Measurements from ENCODE around the gene KIAA0408. TPM values are rescaled to one million over a fixed set of nuclear protein-coding genes. Genes with fewer than 3 reads are reported as not detected.
A peak's percentile ranks its signal among the peaks of the same experiment; 100 is the strongest.

Gene KIAA0408
- polyA plus RNA-seq, 1 of the 3 experiments (the other 2 are of a cell fraction) = 4.0 TPM

DNA sequence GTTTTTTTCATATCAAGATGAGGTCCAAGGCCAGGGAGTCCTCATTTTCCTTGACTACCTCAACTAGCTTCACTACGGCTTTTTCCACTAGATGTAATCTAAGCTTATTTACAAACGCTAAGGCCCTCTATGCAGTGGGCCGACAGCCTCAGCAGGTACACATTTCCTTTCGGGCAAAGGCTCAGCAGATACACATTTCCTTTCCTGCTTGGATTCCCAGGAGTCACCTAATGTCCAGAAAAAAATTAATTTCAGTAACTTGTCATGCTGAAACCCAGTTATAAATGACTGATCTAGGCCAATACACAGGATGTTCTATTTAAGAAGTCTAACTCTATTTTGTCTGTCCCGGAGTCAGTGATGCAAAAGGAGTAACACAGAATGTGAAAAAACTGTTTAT is 7.2 kb upstream of the KIAA0408 start (continued):
- TF ChIP-seq EZH2phosphoT487 (IDR thresholded peaks at IDR 0.05; ENCODE audit: borderline replicate concordance, low read depth) (no peak), NFIC (IDR thresholded peaks at IDR 0.05; ENCODE audit: borderline replicate concordance) (no peak), GABPA (IDR thresholded peaks at IDR 0.05; ENCODE audit: low read depth) (no peak)

DNA sequence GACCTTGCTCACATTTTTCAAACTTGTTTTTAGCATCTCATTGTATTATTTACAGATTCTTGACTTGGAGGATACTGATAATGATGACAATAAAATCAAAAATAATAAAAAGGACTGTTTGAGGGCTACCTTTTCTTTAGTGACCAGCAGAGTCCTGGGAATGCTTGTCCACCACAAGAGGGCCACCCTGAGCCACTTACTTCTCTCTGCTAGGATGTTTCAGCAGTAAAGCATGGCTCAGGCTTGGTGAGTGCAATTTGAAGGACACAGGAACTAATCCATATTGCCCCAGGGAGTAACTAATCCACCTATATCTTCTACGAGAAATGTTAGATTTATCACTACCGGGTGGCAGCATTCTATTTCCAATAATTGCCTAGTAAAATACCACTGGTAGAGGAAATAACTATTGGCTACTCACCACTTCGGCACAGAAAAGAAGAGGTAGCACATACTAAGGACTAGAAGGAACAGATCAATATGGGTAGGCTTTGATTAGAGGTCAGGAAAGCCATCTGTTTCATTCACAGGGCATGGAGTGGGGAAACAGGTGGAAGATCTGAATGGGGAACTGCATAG is 5.8 kb upstream of the KIAA0408 start:
- Histone ChIP-seq H3K9me3 (no peaks in the 10 kb centered on the region), H3K27me3 (ENCODE audit: insufficient read depth) (no peaks in the 10 kb centered on the region), H2AFZ (ENCODE audit: low read depth) (no peak overlapping the region), H4K20me1 (ENCODE audit: insufficient read depth) (peaks cover 4% of the 10 kb centered on the region), H3K4me3 (ENCODE audit: low read depth in 2 of 2, low read length in 1 of 2) (no peak overlapping the region; a peak in 1 of 4 replicates), H3K4me2 (peak overlapping the region; percentile 5; the same call in 1 of the 2 replicates), H3K27ac (ENCODE audit: low read depth in 2 of 2, low read length in 1 of 2) (peak overlapping the region in 1 of 2 experiments; percentile 34; a peak in 2 of 4 replicates), H3F3A (replicated peaks; ENCODE audit: insufficient read depth) (peaks cover 10% of the 10 kb centered on the region), H3K9ac (no peak overlapping the region), H3K4me1 (ENCODE audit: control insufficient read depth in 1 of 2, insufficient read depth in 2 of 2, low read depth in 1 of 2, low read length in 1 of 2) (peaks cover 0 to 4% of the 10 kb centered on the region in 2 experiments; a peak in 1 of 4 replicates), H3K36me3 (replicated peaks in 1 of 2; ENCODE audit: control insufficient read depth in 1 of 2, insufficient read depth in 2 of 2, low read length in 1 of 2) (peaks cover 0 to 17% of the 10 kb centered on the region in 2 experiments), H3K9me2 (no peaks in the 10 kb centered on the region), H3K79me2 (ENCODE audit: insufficient read depth) (no peaks in the 10 kb centered on the region)
- ChIA-PET POLR2A (interaction anchor here (1.9 kb wide), 1 partner anchor 50 kb away, joined by 9 read pairs; no protein-coding TSS in a partner anchor), CTCF (interaction anchor here (0.7 to 7.5 kb wide), 13 partner anchors 9 to 121 kb away, joined by 3 to 67 read pairs (median 6); no protein-coding TSS in a partner anchor)
- 31% methylated on average over 3 of the region's 3 CpGs for WGBS (ENCODE audit: low lambda C conversion rate)
- DNase-seq = peak; percentile 65
- TF ChIP-seq, protein P1, sequence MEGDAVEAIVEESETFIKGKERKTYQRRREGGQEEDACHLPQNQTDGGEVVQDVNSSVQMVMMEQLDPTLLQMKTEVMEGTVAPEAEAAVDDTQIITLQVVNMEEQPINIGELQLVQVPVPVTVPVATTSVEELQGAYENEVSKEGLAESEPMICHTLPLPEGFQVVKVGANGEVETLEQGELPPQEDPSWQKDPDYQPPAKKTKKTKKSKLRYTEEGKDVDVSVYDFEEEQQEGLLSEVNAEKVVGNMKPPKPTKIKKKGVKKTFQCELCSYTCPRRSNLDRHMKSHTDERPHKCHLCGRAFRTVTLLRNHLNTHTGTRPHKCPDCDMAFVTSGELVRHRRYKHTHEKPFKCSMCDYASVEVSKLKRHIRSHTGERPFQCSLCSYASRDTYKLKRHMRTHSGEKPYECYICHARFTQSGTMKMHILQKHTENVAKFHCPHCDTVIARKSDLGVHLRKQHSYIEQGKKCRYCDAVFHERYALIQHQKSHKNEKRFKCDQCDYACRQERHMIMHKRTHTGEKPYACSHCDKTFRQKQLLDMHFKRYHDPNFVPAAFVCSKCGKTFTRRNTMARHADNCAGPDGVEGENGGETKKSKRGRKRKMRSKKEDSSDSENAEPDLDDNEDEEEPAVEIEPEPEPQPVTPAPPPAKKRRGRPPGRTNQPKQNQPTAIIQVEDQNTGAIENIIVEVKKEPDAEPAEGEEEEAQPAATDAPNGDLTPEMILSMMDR (IDR thresholded peaks at IDR 0.05) = peak; percentile 96
- TF ChIP-seq TAF1 (IDR thresholded peaks at IDR 0.05; ENCODE audit: borderline replicate concordance, low read depth, low read length) (no peak), CHD2 (IDR thresholded peaks at IDR 0.05; ENCODE audit: low read length, partially characterized antibody) (peak; percentile 15), SMC3 (IDR thresholded peaks at IDR 0.05; ENCODE audit: low read depth, low read length) (peak; percentile 89), MXI1 (IDR thresholded peaks at IDR 0.05; ENCODE audit: low read depth, low read length) (peak; percentile 49; the same call in 1 of the 2 replicates), RAD21 (IDR thresholded peaks at IDR 0.05; ENCODE audit: low read length) (peak; percentile 77)

DNA sequence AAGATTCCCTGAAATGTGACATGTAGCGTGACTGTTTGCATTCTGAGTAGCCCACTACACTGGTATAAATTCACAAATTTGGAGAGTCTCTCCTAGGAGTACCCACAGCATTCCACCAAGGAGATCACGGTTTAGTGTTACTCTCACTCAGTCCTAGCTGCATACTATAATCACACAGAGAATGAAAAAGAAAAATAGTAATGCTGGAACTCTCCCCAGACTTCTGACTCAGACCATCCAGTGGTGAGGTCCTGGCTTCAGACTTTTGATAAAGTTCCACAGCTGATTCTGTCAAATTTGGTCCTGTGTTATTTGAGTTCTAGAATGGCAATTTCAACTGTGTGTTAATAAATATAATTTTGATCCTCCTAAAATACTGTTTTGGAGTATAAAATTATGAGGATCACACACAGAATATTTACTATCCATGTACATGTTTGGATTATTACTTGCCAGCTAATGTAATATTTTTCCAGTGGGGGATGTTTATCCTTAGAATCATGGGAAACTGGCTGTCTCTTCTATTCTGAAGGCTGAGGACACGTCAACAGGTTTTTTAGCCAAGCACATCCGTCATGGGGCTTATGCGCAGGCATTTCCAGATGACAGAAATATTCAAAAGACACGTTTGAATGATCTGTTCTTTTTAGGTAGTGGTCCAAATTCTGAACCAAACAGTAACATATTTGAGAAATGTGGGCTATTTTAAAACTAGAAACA is 5.1 kb upstream of the KIAA0408 start:
- H3K27me3 ChIP-seq (ENCODE audit: insufficient read depth) = no peaks in the 10 kb centered on the region
- H3K4me3 ChIP-seq (ENCODE audit: low read depth in 2 of 2, low read length in 1 of 2) = no peak overlapping the region; a peak in 1 of 4 replicates
- peak overlapping the region in 1 of 2 experiments; percentile 34; a peak in 2 of 4 replicates for H3K27ac ChIP-seq (ENCODE audit: low read depth in 2 of 2, low read length in 1 of 2)
- peaks cover 4% of the 10 kb centered on the region for H4K20me1 ChIP-seq (ENCODE audit: insufficient read depth)
- H2AFZ ChIP-seq (ENCODE audit: low read depth) = no peak overlapping the region
- CTCF ChIA-PET = interaction anchor here (0.8 to 7.5 kb wide), 11 partner anchors 10 to 162 kb away, joined by 3 to 67 read pairs (median 5); no protein-coding TSS in a partner anchor
- DNase-seq = no peak
- H3K79me2 ChIP-seq (ENCODE audit: insufficient read depth) = no peaks in the 10 kb centered on the region
- H3F3A ChIP-seq (replicated peaks; ENCODE audit: insufficient read depth) = peaks cover 10% of the 10 kb centered on the region
- TF ChIP-seq FOSL2 (IDR thresholded peaks at IDR 0.05; ENCODE audit: borderline replicate concordance, low read depth) = peak; percentile 2; the same call in 1 of the 2 replicates
- TF ChIP-seq, protein P2, sequence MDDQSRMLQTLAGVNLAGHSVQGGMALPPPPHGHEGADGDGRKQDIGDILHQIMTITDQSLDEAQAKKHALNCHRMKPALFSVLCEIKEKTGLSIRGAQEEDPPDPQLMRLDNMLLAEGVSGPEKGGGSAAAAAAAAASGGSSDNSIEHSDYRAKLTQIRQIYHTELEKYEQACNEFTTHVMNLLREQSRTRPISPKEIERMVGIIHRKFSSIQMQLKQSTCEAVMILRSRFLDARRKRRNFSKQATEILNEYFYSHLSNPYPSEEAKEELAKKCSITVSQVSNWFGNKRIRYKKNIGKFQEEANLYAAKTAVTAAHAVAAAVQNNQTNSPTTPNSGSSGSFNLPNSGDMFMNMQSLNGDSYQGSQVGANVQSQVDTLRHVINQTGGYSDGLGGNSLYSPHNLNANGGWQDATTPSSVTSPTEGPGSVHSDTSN (IDR thresholded peaks at IDR 0.05) = no peak
- TF ChIP-seq RFX5 (IDR thresholded peaks at IDR 0.05; ENCODE audit: low read length) = no peak
- TF ChIP-seq, protein P3, sequence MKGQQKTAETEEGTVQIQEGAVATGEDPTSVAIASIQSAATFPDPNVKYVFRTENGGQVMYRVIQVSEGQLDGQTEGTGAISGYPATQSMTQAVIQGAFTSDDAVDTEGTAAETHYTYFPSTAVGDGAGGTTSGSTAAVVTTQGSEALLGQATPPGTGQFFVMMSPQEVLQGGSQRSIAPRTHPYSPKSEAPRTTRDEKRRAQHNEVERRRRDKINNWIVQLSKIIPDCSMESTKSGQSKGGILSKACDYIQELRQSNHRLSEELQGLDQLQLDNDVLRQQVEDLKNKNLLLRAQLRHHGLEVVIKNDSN (IDR thresholded peaks at IDR 0.05; ENCODE audit: borderline replicate concordance, low read depth) = no peak
- no peak for TF ChIP-seq ELF1 (IDR thresholded peaks at IDR 0.05)
- POLR2A ChIA-PET = no interaction called here
- H3K9ac ChIP-seq = no peak overlapping the region
- 69% methylated on average over 6 of the region's 6 CpGs for WGBS (ENCODE audit: low lambda C conversion rate)
- H3K4me2 ChIP-seq = peak overlapping the region; percentile 14; the same call in 1 of the 2 replicates
- no peaks in the 10 kb centered on the region for H3K9me3 ChIP-seq
- H3K36me3 ChIP-seq (replicated peaks in 1 of 2; ENCODE audit: control insufficient read depth in 1 of 2, insufficient read depth in 2 of 2, low read length in 1 of 2) = peaks cover 0 to 14% of the 10 kb centered on the region in 2 experiments
- peaks cover 0 to 4% of the 10 kb centered on the region in 2 experiments; a peak in 1 of 4 replicates for H3K4me1 ChIP-seq (ENCODE audit: control insufficient read depth in 1 of 2, insufficient read depth in 2 of 2, low read depth in 1 of 2, low read length in 1 of 2)
- H3K9me2 ChIP-seq = no peaks in the 10 kb centered on the region

Measured in SK-N-SH (cell line).